Memory B cell (primary cell): ENCODE measurements around the gene SGMS1.
"Not testable (repeated sequence)": the region's sequence is repeated elsewhere in the genome, so short reads cannot be mapped to it uniquely, and the experiment has no call there.

Source experiments
- ATAC-seq: fragments of 150-1000 bp; cut with Tn5 transposase; 2 replicates; pipeline ENCODE4 v1.10.0; 2021; ENCODE audit warnings: low read depth, mild to moderate bottlenecking, moderate library complexity
- DNase-seq, 2 donors: peaks; one replicate each; pipeline ENCODE4 v3.0.0; 2022; ENCODE audit warnings: low spot score in 2 of 2
- H3K27ac Mint-ChIP-seq: one replicate; pipeline ENCODE4 v1.8.0; 2022; ENCODE audit warnings: mild to moderate bottlenecking, moderate library complexity, mixed read lengths
- H3K27me3 Mint-ChIP-seq: one replicate; pipeline ENCODE4 v1.8.0; 2022; ENCODE audit warnings: mixed read lengths
- H3K36me3 Mint-ChIP-seq: one replicate; pipeline ENCODE4 v1.8.0; 2022; ENCODE audit warnings: mild to moderate bottlenecking, mixed read lengths
- H3K4me1 Mint-ChIP-seq: one replicate; pipeline ENCODE4 v1.8.0; 2022; ENCODE audit warnings: mixed read lengths
- H3K4me3 Mint-ChIP-seq: one replicate; pipeline ENCODE4 v1.8.0; 2022; ENCODE audit warnings: mild to moderate bottlenecking, moderate library complexity, mixed read lengths
- H3K9me3 Mint-ChIP-seq: one replicate; pipeline ENCODE4 v1.8.0; 2022; ENCODE audit warnings: mixed read lengths

SGMS1 gene

DNA sequence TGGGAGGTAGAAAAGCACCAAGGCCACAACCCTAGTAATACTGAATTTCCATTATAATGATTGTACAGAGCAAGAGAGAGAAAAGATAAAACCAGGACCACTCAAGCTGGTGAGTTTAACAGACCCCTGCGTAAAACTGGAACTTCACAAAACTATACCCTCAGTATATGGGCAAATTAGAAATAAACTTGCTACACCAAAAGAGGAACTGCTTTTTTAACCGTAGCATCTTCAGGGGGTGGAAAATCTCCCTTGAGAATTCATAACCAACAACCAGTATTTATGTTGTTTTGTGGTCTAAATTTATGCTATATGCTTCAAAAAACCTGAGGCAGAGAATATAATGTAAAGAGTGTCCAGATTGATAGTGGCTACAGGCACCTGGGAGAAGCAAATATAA lies 171.2 kb downstream of the SGMS1 start:
- DNase-seq: peak in 1 of 2 donors; percentile 17
- peak overlapping the region; percentile 22 for H3K4me3 Mint-ChIP-seq
- H3K9me3 Mint-ChIP-seq: no peaks in the 10 kb centered on the region
- peaks cover 38% of the 10 kb centered on the region for H3K4me1 Mint-ChIP-seq
- H3K27me3 Mint-ChIP-seq: no peaks in the 10 kb centered on the region
- peak overlapping the region; percentile 65 for H3K27ac Mint-ChIP-seq
- ATAC-seq: peak; percentile 92
- H3K36me3 Mint-ChIP-seq: peaks cover 7% of the 10 kb centered on the region

DNA sequence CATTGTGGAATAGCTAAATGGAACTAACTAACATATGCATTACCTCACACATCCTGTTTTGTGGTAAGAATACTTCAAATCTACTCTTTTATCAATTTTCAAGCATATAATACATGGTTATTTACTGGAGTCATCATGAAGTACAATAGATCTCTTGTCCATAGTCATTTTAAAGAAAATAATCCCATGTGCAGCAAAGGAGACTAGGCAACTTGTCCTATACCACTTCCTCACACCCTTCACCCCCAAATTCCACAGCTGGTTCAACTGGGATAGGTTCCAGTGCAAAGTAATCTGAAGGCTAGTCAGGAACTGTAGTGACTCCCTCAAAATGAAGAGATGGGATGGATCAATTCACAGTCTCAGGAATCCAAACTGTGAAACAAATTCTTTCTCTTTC lies 176.1 kb downstream of the SGMS1 start:
- peaks cover 15% of the 10 kb centered on the region for H3K36me3 Mint-ChIP-seq
- peaks cover 11% of the 10 kb centered on the region for H3K4me1 Mint-ChIP-seq
- H3K9me3 Mint-ChIP-seq: peaks cover 3% of the 10 kb centered on the region
- H3K4me3 Mint-ChIP-seq: no peak overlapping the region
- no peak for DNase-seq
- H3K27ac Mint-ChIP-seq: no peak overlapping the region
- H3K27me3 Mint-ChIP-seq: no peaks in the 10 kb centered on the region
- ATAC-seq: no peak

GRCh38 chr10:50445777-50446176 lies 178.0 kb downstream of the SGMS1 start:
- H3K4me1 Mint-ChIP-seq, H3K27me3 Mint-ChIP-seq, H3K27ac Mint-ChIP-seq, H3K9me3 Mint-ChIP-seq, H3K4me3 Mint-ChIP-seq, DNase-seq, ATAC-seq: not testable (repeated sequence)
- peaks cover 15% of the 10 kb centered on the region for H3K36me3 Mint-ChIP-seq

GRCh38 chr10:50440489-50440888 lies 183.3 kb downstream of the SGMS1 start:
- peaks cover 7% of the 10 kb centered on the region for H3K4me1 Mint-ChIP-seq
- DNase-seq (no peak), ATAC-seq (no peak)
- no peaks in the 10 kb centered on the region for H3K9me3 Mint-ChIP-seq
- no peaks in the 10 kb centered on the region for H3K27me3 Mint-ChIP-seq
- no peak overlapping the region for H3K4me3 Mint-ChIP-seq
- no peak overlapping the region for H3K27ac Mint-ChIP-seq
- H3K36me3 Mint-ChIP-seq: peaks cover 5% of the 10 kb centered on the region

DNA sequence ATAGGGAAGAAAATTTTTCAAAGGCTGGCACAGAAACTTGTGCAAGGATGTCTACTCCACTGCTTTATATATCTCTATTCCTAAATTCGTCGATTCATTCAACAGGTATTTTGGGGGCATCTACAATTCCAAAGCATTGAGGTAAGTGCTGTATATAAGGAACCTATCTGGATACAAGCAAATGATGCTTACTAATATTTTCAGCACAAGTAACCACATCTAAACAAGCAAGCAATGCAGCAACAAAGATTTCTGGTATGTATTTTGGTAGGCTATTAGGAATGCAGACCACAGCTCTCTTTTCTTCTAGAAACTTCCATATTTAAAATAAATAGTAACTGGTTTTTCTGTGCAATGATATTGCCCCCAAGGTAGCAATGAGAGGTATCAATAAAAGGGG lies 183.9 kb downstream of the SGMS1 start:
- peaks cover 5% of the 10 kb centered on the region for H3K36me3 Mint-ChIP-seq
- no peak for DNase-seq
- H3K27ac Mint-ChIP-seq: no peak overlapping the region
- no peak overlapping the region for H3K4me3 Mint-ChIP-seq
- H3K4me1 Mint-ChIP-seq: peaks cover 7% of the 10 kb centered on the region
- no peaks in the 10 kb centered on the region for H3K9me3 Mint-ChIP-seq
- H3K27me3 Mint-ChIP-seq: no peaks in the 10 kb centered on the region
- ATAC-seq: no peak

GRCh38 chr10:50439187-50439586 lies 184.6 kb downstream of the SGMS1 start:
- H3K36me3 Mint-ChIP-seq: peaks cover 6% of the 10 kb centered on the region
- H3K27me3 Mint-ChIP-seq: no peaks in the 10 kb centered on the region
- H3K27ac Mint-ChIP-seq: no peak overlapping the region
- H3K4me1 Mint-ChIP-seq: peaks cover 7% of the 10 kb centered on the region
- no peak overlapping the region for H3K4me3 Mint-ChIP-seq
- DNase-seq (no peak), ATAC-seq (no peak)
- H3K9me3 Mint-ChIP-seq: no peaks in the 10 kb centered on the region

DNA sequence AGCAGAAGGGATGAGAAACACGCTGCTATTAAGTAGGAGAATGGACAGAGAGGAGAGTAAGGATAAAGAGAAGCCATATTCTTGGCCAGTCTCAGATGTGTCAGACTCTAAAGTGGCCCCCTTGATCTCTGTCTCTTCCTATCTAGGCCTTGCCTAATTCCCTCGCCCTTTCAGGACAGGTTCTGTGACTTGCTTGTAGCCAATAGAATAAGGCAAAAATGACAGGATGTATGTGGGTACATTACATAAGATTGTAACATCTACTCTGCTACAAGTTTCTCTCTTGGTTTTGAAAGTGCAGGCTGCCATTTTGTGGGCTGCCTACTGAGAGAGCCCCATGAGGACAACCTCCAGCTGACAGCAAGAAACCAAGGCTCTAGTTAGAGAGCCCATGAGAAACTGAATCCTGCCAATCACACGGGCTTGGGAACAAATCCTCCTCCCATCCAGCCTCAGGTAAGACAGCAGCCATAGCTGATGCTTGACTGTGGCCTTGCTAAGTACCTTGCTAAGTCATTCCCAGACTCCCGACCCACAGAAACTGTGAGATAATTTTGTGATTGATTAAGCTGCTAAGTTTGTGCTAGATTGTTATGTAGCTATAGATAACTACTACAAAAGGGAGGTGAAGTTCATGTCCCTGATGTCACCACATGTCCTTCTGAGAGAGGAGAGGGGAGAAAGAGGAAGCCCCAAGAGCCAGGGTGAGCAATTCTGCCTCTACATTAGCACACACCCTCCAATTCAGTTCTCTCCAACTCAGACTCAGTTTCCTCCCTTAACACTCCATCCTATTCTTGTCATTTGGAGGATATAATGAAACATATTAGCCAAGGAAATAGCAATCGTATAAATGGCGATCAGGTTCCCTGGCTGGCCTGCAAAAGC lies 185.5 kb downstream of the SGMS1 start:
- Mint-ChIP-seq H3K27ac (no peak overlapping the region), H3K9me3 (no peaks in the 10 kb centered on the region), H3K4me1 (peaks cover 9% of the 10 kb centered on the region), H3K27me3 (no peaks in the 10 kb centered on the region), H3K4me3 (no peak overlapping the region), H3K36me3 (peaks cover 11% of the 10 kb centered on the region)
- DNase-seq (no peak), ATAC-seq (no peak)

DNA sequence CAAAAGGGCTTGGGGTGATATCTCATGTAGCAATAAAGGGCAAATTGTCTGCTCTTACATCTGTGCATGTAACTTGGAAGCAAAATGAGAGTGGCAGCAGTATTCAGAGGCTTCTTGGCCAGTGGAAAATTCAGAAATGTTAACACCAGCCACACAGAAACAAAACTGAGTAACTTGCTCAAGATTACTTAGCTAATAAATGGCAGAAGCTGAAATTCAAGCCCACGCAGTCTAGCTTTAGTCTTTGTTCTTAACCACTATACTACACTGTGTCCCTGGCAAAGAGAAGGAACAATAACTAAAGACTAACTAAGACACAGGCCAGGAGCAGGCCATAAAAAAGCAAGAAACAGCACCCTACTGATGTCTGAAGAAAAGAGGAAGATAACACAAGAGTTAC lies 186.5 kb downstream of the SGMS1 start:
- no peaks in the 10 kb centered on the region for H3K9me3 Mint-ChIP-seq
- H3K27ac Mint-ChIP-seq: no peak overlapping the region
- peaks cover 13% of the 10 kb centered on the region for H3K36me3 Mint-ChIP-seq
- no peaks in the 10 kb centered on the region for H3K27me3 Mint-ChIP-seq
- DNase-seq: no peak
- ATAC-seq: no peak
- H3K4me1 Mint-ChIP-seq: peaks cover 14% of the 10 kb centered on the region
- no peak overlapping the region for H3K4me3 Mint-ChIP-seq

DNA sequence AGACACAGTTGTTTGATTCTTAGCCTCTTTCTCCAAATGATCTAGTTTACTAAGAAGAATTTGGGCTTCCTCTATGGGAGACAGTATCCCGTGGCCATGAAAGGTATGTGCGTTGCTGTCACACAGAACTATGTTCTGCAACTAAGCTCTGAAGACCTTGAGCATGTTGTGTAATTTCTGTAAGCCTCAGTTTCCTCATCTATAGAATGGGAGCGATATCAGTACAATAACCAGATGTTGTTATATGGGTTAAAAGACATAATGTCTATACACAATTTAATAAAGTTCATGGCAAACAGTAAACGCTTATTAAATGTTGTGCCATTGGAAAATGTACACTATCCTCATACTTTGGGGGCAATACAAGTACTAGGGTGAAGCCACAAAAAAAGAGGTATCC lies 187.0 kb downstream of the SGMS1 start:
- Mint-ChIP-seq H3K27ac (no peak overlapping the region), H3K9me3 (no peaks in the 10 kb centered on the region), H3K36me3 (peaks cover 14% of the 10 kb centered on the region), H3K4me1 (peaks cover 18% of the 10 kb centered on the region), H3K27me3 (no peaks in the 10 kb centered on the region), H3K4me3 (no peak overlapping the region)
- ATAC-seq: no peak
- DNase-seq: no peak

DNA sequence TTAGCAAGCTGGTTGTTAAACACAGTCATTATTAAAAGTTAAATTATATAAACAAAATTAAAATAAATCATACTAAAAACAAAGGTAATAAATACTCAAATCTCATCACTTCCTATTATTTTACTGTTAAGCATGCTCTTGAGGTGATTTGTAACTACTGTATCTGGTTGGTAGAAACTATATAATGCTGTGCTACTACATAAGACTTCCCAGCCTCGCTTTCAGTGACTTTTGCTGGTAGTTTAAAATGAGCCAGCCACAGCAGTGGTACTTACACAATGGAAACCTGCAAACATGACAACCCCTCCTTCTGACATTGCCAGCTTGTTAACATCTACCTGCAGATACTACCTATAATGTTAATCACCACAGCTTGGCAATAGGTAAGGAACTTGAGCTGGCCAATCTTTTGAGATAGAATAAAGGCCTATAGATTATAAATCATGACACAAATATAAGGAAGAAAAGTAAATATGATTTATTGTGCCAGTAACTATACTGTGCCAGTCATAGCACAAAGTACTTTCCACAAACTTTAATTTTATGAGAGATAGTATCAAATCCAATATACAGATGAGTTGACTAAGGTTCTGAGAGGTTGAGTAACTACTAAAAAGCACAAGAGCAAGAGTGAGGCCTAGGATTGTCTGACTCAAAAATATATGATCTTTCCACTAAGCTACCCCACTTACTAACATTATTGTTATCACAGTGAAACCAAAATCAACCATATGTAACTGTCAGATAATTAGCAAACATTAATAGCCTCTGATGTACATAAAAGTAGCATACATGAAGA lies 191.3 kb downstream of the SGMS1 start:
- Mint-ChIP-seq H3K4me1 (peaks cover 22% of the 10 kb centered on the region), H3K27ac (peak overlapping the region; percentile 75), H3K9me3 (no peaks in the 10 kb centered on the region), H3K4me3 (no peak overlapping the region), H3K27me3 (no peaks in the 10 kb centered on the region), H3K36me3 (peaks cover 21% of the 10 kb centered on the region)
- ATAC-seq (no peak), DNase-seq (no peak)

GRCh38 chr10:50431791-50432190 lies 192.0 kb downstream of the SGMS1 start:
- Mint-ChIP-seq H3K27me3 (no peaks in the 10 kb centered on the region), H3K36me3 (peaks cover 23% of the 10 kb centered on the region), H3K27ac (no peak overlapping the region), H3K4me1 (peaks cover 20% of the 10 kb centered on the region), H3K9me3 (no peaks in the 10 kb centered on the region), H3K4me3 (no peak overlapping the region)
- no peak for ATAC-seq
- DNase-seq: no peak

- Mint-ChIP-seq H3K27ac (no peak overlapping the region), H3K36me3 (peaks cover 25% of the 10 kb centered on the region), H3K27me3 (no peaks in the 10 kb centered on the region), H3K9me3 (no peaks in the 10 kb centered on the region), H3K4me1 (peaks cover 22% of the 10 kb centered on the region), H3K4me3 (no peak overlapping the region)
- ATAC-seq (no peak), DNase-seq (no peak)
Measured at GRCh38 chr10:50431133-50431532, 192.6 kb downstream of the SGMS1 start.

DNA sequence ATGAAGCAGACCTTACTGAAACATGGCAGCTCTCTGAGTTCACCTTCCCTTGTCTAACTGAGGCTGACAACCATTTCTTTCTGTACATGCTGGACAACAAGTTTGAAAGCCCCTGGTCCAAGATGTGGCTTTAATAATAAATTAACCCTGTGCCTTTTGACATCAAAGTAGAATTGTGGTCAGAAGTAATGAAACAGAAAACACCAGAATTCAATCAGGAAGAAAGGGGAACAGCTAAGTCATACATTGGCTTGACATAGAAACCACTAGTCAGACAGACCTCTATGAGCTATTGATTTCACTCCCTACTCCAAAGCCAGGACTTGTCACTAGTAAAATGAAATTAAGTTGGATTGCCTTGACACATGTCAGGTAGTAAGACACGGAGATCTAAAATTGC lies 197.3 kb downstream of the SGMS1 start:
- H3K4me1 Mint-ChIP-seq: peaks cover 18% of the 10 kb centered on the region
- H3K27me3 Mint-ChIP-seq: no peaks in the 10 kb centered on the region
- no peak overlapping the region for H3K27ac Mint-ChIP-seq
- no peaks in the 10 kb centered on the region for H3K9me3 Mint-ChIP-seq
- ATAC-seq: no peak
- H3K36me3 Mint-ChIP-seq: peaks cover 20% of the 10 kb centered on the region
- no peak for DNase-seq
- H3K4me3 Mint-ChIP-seq: no peak overlapping the region

DNA sequence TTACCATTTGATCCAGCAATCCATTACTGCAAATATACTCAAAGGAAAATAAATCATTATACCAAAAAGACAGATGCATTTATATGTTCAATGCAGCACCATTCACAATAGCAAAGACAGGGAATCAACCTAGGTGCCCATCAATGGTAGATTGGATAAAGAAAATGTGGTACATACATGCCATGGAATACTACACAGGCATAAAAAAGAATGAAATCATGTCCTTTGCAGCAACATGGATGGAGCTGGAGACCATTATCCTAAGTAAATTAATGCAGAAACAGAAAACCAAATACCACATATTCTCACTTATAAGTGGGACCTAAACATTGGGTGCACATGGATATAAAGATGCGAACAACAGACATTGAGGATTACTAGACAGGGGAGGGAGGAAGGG lies 198.5 kb downstream of the SGMS1 start:
- not testable (repeated sequence) for DNase-seq, ATAC-seq, H3K4me3 Mint-ChIP-seq, H3K27me3 Mint-ChIP-seq, H3K9me3 Mint-ChIP-seq, H3K27ac Mint-ChIP-seq
- Mint-ChIP-seq H3K36me3 (peaks cover 20% of the 10 kb centered on the region), H3K4me1 (peaks cover 26% of the 10 kb centered on the region)
